SKM-1 treated with dmso at 0.1 percent for 144 hours (cell line): ENCODE data around the gene FXR1.
"Not testable (repeated sequence)": the region's sequence is repeated elsewhere in the genome, so short reads cannot be mapped to it uniquely, and the experiment has no call there.

Source experiments
- DNase-seq: peaks from one replicate; lab custom pipeline; 2025; ENCODE audit not compliant: unreplicated experiment; lab: John Stamatoyannopoulos, UW

Gene FXR1

GRCh38 chr3:180912304-180913296 lies at the start of gene FXR1:
Gene FXR1 (plus strand): TSS chr3:180912670. CDS start chr3:180912686, 16 bp downstream.
- DNase-seq, result peak; percentile 84

GRCh38 chr3:180870008-180870699 lies 42.3 kb upstream of the FXR1 start:
- no peak for DNase-seq

- DNase-seq, result no peak
These were observed 40.6 kb upstream of the FXR1 start for GRCh38 chr3:180871901-180872300.

GRCh38 chr3:180872430-180872829 lies 40.0 kb upstream of the FXR1 start:
- DNase-seq, result not testable (repeated sequence)

- DNase-seq, result no peak
These were observed 37.3 kb upstream of the FXR1 start for GRCh38 chr3:180875124-180875698.

DNA sequence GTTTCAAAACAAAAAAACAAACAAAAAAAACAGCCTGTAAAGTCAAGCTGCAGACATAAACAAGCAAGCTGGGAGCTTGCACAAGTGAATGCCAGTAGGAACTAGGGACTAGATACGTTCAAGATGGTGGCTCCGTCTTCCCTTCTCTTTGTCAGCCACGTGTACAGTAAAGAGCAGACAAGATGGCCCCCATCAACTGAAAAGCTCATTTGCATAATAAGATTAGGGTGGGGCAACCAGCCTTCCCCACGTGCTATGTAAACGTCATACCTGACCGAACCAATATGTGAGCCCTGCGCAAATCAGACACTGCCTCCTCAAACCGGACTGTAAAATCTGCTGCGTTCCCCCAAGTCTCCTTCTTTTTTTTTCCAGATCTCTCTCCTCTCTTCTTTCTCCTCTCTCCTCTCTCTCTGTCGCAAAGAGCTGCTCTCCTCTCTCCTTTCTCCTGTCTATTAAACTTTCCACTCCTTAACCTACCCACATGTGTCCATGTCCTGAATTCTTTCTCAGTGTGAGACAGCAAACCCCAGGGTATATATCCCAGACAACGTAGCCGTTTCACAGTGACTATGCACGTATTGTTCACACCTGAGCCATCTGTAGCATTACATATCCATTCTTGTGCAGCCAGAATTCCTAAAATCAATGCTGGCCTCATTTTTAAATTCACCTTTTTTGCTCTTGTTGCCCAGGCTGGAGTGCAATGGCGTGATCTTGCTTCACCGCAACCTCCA lies 31.2 kb upstream of the FXR1 start:
- no peak for DNase-seq

- DNase-seq, result no peak
These were observed 30.4 kb upstream of the FXR1 start for GRCh38 chr3:180882115-180882514.

DNA sequence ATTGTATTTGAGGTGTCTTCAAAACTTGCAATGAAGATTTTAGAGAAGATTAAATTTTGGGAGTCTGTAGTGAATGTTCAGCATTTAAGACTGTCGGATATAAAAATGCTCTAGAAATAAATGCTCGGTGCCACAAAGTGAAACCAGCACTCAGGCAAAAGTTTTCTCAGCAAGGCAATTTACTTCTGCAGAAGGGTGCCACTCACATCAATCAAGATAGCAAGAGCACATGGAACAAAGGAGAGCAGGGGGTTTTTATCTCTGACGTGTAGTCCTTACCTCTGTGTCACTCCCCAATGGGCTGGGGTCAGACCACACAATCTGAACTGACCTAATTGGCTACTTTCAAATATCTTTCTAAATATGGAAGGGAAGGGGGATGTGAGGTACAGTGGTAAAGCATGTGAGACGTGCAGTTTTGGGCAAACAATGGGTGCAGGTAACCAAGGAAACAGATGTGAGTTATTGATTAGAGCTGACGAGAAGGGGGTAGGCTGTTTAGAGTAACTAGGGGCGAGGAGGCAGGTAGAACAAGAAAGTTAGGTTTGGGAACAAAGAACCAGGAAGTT lies 23.4 kb upstream of the FXR1 start:
- DNase-seq, result no peak

DNA sequence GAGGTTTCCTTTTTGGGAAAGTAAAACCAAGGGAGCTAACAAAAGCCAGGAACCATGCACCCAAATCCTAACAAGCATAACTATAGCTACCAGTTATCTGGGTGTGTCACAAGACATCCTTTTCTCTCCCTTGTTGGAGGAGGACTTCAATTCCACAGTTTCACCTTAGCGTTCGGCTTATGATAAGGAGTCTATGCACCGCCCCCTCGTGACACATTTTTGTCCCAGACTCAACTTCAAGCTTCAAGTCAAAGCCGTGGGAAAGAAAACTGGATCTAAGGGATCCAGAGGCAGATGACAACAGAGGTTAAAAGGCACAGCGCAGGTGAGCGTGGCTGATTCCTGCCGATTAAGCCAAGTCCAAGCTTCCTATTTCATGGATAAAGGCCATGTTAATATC lies 13.9 kb upstream of the FXR1 start:
- no peak for DNase-seq

GRCh38 chr3:180909369-180910127 lies 2.9 kb upstream of the FXR1 start:
- DNase-seq, result no peak

DNA sequence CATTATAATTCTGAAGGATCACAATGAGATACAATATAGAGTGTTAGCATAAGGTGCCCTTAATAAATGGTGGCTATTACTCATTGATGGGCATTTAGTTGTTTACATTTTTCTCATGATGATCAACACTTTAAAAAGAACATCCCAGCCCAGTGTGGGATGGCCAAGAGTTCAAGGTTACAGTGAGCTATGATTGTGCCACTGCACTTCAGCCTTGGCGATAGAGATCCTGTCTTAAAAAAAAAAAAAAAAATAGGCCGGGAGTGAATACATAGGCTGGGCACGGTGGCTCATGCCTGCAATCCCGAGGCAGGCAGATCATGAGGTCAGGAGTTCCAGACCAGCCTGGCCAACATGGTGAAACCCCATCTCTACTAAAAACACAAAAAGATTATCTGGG lies 1.6 kb upstream of the FXR1 start:
- DNase-seq, result no peak

- no peak for DNase-seq
These were observed 580 bp upstream of the FXR1 start for GRCh38 chr3:180911876-180912303.

GRCh38 chr3:180913581-180914404 lies 1.3 kb downstream of the FXR1 start:
- no peak for DNase-seq

- DNase-seq, result no peak
These were observed 6.1 kb downstream of the FXR1 start for GRCh38 chr3:180918542-180918941.

- DNase-seq, result no peak
These were observed 9.8 kb downstream of the FXR1 start for GRCh38 chr3:180922242-180922641.

GRCh38 chr3:180923561-180923960 lies 11.1 kb downstream of the FXR1 start:
- DNase-seq, result no peak

GRCh38 chr3:180926526-180926925 lies 14.1 kb downstream of the FXR1 start:
- DNase-seq, result no peak

GRCh38 chr3:180929376-180929775 lies 16.9 kb downstream of the FXR1 start:
- DNase-seq, result no peak

- DNase-seq, result no peak
These were observed 18.1 kb downstream of the FXR1 start for GRCh38 chr3:180930526-180930925.
